NCI-H2196 (cell line): ENCODE results near the gene SYPL2.

Source experiments
- DNase-seq: peaks from one replicate; lab custom pipeline; 2025; ENCODE audit not compliant: unreplicated experiment; lab: John Stamatoyannopoulos, UW

Gene SYPL2

DNA sequence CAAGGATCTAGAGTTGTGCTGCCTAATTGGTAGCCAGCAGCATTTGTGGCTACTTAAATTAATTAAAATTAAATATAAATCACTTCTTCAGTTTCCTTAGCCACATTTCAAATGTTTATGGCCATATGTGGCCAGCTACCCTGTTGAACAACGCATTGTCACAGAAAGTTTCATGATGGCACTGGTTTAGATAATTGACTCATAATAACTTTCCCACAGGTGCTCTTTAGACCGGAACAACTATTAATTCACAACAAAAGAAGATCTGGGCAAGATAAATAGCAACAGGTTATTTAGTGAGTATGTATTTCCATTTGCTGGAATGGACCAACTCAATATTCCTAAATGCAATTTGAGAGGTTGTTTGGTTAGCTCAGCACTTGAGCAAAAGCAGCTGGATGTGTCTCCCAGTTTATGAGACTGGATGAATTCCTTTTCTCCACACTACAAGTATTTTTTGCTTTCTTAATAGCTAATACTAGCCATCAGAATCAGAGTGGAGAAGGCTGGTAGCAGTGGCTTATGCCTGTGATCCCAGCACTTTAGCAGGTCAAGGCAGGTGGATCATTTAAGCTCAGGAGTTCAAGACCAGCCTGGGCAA, 46.9 kb downstream of the SYPL2 start:
- peak; percentile 28 for DNase-seq

DNA sequence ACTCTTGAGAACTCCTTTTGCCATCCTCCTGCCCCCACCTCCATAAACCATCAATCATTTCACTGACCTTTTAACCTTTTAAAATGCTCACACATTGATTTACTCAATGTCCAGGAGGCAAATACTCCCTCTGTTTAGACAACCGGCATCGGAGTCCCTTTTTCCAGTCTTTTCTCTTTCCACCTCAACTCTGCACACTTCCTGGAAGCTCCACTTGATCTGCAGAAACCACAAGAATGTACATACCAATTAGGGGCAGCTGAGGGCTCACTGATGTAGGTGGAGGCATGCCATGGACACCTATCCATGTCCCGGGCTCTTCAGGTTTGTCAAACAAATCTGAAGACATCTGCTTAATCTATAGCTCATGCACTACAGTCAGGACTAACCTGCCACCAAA, 48.5 kb downstream of the SYPL2 start:
- DNase-seq = no peak

DNA sequence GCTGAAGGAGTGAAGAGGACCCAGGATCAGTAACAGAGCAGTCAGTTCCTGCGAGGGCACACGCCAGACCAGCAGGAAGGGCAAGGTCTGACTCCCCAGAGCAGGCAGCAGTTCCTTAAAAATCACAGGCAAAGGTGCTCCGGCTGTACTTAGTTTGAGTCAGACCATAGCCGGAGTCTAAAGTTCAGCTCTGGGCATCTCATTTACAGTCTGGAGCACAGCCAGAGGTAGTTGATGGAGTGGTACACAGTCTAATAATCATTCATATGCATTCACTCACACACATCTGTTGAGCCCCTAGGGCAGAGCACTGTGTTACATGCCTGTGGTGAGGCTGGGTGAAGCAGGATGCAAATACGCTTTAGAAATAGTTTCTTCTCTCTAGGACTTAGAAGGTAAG, 50.5 kb downstream of the SYPL2 start:
- no peak for DNase-seq

DNA sequence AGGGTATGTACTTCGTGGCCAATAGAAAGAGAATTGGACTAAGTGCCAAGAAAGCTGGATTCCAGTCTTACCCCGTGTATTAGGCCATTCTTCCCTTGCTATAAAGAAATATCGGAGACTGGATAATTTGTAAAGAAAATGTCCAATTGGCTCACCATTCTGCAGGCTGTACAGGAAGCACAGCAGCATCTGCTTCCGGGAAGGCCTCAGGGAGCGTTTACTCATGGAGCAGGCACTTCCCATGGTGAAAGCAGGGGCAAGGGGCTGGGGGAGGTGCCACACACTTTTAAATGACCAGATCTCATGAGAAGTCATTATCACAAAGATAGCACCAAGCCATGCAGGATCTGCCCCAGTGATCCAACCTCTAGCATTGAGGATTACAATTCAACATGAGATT, 51.0 kb downstream of the SYPL2 start:
- DNase-seq = no peak

DNA sequence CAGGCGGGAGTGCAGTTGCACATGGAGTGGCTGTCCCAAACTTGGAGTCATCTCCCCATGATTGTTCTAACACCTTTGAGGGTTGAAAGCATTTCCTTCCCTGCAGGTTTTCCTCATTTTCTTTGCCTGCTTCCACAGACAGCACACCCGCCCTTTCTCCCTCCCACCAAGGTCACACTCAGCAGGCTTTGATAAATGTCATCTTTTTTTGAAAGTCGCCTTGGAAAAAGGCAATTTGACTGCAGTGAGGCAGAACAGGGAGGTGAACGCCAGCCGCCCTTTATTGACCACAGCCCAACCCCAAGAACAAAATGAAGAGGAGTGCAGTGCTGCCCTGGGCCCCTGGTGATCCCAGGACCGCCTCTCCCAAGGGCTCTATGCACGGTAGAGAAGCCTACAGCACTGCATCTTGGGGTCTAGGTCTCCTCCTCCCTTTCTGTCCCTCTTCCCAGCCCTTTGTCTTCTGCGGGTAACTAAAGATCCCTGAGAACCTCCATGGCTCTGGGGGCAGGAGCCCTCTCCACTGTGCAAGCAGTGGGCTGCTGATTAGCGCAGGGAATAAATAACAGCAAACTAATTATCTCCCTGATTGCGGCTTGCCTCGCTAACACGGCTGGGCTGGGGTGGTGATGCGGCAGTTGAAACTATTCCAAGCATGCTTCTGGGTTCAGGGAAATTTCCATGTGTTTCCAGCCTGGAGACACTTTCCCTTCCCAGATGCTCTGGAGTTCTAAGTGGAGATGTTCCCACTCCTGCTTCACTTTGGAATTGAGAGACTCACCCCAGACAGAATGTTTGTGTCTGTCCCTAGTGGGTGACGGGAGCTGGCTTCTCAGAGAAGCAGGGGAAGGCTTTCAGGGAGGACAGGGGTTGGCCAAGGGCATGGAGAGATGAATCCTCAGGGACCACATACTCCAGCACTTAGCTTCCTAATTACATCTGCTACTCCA, 54.9 kb downstream of the SYPL2 start:
- DNase-seq = no peak

DNA sequence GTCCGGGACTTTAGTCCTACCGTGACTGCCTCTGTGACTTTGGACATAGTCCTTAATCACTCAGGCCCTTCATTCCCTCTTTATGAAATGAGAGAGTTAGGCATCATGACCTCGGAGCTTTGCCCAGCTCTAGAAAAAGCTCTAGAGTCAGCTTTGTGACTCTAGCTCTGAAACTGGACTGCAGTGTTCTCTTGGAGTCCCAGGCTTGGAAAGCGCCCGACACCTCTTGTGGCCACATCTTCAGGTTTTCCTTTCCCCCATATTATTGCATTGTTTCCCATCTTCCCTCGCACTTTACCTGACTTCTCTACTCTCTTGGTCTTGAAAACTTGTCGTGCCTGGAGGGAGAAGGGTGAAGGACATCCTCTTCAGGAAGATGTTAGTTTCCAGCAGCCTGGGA, 55.7 kb downstream of the SYPL2 start:
- DNase-seq = no peak

DNA sequence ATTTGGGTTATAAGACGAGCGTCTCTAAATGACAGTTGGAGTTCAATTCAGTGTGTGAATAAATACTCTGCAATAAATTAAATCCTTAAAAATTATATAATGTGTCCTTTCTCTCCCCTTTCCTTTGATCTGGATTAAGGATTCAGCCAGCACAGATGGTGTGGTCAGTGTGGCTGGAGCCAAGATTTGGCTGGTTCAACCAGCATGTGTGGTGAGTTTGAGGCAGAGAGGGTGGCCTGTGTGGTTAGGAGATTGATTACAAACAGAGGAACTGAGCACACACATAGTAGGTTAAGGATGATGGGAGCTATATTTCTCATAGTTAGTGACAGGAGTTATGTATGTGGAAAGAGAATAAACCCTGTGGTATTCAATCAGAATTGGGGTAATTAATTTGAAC, 57.4 kb downstream of the SYPL2 start:
- DNase-seq = no peak

DNA sequence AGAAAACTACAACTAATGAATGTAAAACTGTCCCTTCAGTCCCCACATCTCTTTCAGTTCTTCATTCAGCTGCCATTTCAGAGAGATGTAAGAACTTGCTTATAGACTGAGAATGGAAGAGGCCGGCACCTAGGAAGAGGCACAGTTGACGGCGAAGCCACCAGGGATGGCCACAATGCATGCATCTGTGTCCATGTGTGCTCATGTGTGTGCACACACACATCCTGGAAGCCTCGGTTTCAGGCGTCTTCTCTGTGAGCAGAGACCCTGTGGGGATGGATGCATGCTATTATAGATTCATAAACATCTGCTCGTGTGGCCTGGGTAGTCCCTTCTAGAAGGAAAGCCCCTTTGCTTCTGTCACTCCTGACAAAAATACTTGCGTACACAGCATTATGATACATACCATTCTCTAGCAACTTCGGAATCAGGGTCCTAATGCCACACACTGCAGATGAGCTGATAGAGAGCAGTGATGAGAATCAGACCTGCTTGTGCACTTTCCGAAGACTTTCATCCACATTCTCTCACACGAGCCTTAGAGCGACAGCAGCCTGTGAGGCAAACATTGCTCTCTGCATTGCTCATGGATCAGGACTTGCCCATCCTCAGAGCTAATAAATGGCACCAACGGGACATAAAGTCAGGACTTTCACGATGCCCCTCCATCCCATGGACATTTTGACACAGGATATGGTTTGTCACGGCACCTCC, 60.9 kb downstream of the SYPL2 start:
- no peak for DNase-seq

DNA sequence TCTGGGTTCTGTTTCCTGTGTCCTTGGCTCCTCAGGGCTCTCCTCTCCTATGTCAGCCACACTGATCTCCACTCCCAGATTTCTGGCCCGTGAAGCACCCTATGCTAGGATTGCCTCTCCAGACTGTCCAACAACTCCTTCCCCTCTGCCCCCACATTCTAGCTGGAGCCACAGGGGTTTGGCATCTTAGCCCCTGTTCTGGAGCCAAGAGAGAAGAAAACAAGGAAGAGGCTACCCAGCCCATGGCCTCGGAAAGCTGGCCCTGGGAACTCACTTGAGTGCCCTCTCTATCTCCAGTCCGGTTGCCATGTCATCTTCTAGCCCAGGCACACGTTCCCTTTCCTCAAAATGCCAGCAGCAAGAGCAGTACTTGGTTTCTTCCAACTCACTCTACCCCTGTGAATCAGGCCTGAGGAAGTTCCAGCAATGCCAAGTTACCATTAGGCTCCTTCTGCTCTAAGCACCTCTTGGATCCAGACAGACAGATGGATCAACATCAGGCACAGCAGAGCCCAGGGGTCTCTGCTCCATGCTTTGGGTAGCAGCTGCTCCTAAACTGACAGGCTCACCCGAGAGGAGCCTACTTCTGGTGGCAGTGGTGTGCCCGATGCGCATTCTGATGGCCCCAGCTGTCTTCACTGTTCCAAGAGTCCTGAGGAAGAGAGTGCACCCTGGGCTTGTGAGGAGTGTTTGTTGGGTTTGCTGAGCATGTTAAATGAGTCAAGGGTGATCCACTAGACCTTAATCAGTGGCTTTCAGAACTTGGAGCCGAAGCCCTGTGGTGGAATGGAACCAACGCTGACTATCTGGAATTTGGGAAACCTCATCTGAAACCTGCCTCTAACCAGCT, 61.7 kb downstream of the SYPL2 start:
- DNase-seq = no peak

DNA sequence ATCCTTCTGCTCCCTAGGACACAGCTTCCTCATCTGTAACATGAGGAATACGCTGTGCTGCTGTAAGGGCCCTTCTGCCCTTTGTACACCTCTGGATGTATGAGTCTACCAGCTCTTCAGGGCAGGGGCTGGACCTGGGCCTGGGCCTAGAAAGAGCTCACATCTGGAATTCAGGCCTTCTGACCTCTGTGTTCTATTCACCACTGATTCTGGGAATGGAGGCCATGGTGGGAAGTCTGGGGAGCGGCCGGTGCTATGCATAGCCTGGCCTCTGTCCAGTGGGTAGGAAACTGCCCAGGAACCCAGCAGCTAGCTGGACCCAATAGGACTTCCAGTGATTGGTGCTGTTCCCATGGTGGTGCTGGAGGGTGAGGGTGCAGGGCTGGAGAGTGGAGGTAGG, 62.4 kb downstream of the SYPL2 start:
- no peak for DNase-seq

DNA sequence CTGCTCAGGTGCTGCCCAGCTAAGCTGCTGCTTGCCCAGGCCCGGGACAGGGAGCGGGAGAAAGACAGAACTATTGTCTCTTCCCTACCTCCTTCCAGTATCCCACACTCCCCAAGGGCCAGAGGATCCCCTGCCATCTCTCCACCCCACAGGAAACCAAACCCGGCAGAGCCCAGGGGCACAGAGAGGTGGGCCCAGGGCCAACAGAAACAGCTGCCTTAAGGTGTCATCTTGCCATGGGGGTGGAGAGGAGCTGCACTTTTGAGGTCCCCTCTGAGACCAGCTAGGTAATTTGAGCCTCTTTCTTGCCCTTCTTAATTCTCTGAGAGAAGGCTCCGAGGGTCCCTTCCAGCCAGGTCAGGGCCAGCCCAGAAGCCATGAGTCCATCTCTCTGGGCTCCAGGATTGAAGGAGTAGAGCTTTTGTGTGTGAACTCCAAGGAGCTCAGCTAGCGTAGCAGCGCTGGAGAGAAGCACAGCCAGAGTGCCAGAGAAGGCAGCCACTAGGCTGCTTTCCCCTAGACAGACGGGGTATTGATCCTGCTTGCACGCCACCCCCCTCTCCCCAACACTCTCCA, 63.6 kb downstream of the SYPL2 start:
- DNase-seq = peak; percentile 35

DNA sequence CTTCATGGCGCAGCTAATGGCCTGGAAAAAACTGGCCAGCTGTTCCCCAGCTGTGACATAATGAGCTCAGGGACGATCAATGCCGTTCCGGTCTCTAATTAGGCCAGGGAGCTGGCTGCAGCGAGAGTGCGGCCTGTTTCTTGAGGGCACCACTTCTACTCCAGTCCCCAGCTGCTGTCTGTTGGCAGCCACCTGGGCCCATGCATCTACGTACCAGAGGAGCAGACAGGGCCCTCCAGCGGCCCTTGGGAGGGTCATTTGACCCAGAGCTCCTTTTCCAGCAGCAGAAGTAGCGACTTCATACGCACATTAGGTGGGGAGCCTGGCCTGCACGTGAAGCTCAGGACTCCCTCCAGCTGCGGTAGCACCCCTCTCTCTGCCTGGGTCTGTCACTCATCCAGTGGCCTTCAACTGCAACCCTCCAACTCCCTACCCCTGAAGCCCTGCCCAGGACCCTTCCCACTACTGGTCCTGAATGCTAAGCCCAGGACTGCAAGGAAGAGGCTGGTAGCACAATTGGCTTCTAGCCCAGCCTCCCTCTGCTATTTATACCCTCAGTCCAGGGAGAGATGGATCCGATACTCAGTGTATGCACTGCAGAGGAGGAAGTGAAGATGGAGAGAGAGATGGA, 64.2 kb downstream of the SYPL2 start:
- DNase-seq = peak; percentile 45

DNA sequence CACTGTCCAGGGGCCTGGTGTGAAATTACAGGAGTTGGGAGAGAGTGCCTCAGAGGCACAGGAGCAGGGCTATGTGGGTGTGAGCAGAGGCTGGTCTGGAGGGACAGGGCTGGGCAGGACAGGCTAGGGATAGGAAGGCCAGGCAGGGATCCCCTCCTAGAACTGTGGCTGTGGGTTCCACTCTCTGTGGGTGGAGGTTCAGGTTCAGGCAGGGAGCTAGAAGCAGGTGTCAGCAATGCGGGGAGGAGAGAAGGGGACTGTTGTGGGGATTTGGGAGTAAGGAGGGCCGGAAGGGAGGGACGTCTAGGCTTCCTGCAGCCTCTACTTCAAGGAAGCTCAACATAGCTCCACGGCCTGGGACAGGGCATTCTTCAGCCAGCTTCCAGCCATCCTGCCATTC, 65.0 kb downstream of the SYPL2 start:
- no peak for DNase-seq
